AML-193 (cell line): ENCODE results near the gene SBK1.
"Not testable (repeated sequence)": the region's sequence is repeated elsewhere in the genome, so short reads cannot be mapped to it uniquely, and the experiment has no call there.

Experiments used
- DNase-seq, 2 experiments: peaks; one replicate each; lab custom pipeline; 2025; lab: John Stamatoyannopoulos, UW

The SBK1 gene

GRCh38 chr16:28308794-28309584, 16.7 kb downstream of the SBK1 start:
- DNase-seq: no peak

GRCh38 chr16:28309811-28310311, 17.5 kb downstream of the SBK1 start:
- DNase-seq: no peak

GRCh38 chr16:28310796-28311195, 18.5 kb downstream of the SBK1 start:
- no peak for DNase-seq

GRCh38 chr16:28311413-28311812, 19.1 kb downstream of the SBK1 start:
- no peak for DNase-seq

- no peak for DNase-seq
These were observed 19.6 kb downstream of the SBK1 start for GRCh38 chr16:28311913-28312312.

GRCh38 chr16:28312327-28312726, 20.0 kb downstream of the SBK1 start:
- no peak for DNase-seq

GRCh38 chr16:28313587-28313986, 21.3 kb downstream of the SBK1 start:
- no peak for DNase-seq

- no peak for DNase-seq
These were observed 23.7 kb downstream of the SBK1 start for GRCh38 chr16:28316054-28316453.

GRCh38 chr16:28317040-28317880, 24.9 kb downstream of the SBK1 start:
- DNase-seq: peak; percentile 25 to 29

- DNase-seq: no peak
These were observed 25.9 kb downstream of the SBK1 start for GRCh38 chr16:28318042-28318744.

- DNase-seq: no peak
These were observed 27.2 kb downstream of the SBK1 start for GRCh38 chr16:28319476-28320022.

GRCh38 chr16:28320023-28320561, 27.8 kb downstream of the SBK1 start:
- no peak for DNase-seq

- no peak for DNase-seq
These were observed 28.4 kb downstream of the SBK1 start for GRCh38 chr16:28320741-28321140.

- peak; percentile 2 to 5 for DNase-seq
These were observed 29.5 kb downstream of the SBK1 start for GRCh38 chr16:28321700-28322411.

GRCh38 chr16:28324235-28324886, 32.0 kb downstream of the SBK1 start:
- DNase-seq: no peak

GRCh38 chr16:28324887-28325279, 32.6 kb downstream of the SBK1 start:
- DNase-seq: no peak

GRCh38 chr16:28326881-28327610, 34.7 kb downstream of the SBK1 start:
- peak; percentile 35 to 49 for DNase-seq

GRCh38 chr16:28330232-28330631, 37.9 kb downstream of the SBK1 start:
- DNase-seq: not testable (repeated sequence)

- DNase-seq: not testable (repeated sequence)
These were observed 38.7 kb downstream of the SBK1 start for GRCh38 chr16:28330981-28331380.

- not testable (repeated sequence) for DNase-seq
These were observed 40.3 kb downstream of the SBK1 start for GRCh38 chr16:28332632-28333031.
